Measurements from ENCODE around the gene ADAMTSL4.

The ADAMTSL4 gene

DNA sequence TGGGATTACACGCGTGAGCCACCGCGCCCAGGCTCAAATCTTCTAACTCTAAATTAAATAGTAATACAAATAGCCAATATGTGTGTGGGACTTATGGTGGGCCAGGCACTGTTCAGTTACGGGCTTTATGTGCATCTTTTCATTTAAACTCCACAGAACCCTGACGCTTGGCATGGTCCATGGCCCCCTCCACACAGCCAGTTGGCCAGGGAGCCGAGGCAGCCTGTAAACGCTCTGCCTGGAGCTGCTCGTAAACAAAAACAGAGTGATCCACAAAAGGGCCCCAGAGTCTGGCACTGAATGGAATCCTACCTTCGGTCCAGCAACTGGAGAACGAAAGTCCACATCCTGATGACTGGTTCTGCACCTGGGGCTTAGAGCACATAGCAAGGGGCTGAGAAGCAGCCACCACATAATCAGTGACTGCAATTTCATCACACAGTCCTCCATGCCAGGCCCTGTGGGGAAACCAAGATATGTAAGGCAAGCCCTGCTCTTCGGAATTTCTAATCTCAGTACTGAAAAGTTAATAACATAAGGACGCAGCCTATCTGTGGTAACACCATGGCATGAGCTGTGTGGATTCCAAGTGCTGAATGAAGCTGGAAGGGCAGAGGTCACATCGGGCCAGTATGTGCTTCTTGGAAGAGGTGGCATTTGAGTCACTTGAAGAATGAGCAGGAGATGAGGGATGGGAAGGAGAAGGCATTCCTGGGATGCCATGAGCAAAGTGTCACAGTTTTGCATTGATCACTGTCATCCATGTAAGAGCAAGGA, 13.5 kb upstream of the ADAMTSL4 start:
- DNase-seq (ENCODE audit: low spot score): no peak

DNA sequence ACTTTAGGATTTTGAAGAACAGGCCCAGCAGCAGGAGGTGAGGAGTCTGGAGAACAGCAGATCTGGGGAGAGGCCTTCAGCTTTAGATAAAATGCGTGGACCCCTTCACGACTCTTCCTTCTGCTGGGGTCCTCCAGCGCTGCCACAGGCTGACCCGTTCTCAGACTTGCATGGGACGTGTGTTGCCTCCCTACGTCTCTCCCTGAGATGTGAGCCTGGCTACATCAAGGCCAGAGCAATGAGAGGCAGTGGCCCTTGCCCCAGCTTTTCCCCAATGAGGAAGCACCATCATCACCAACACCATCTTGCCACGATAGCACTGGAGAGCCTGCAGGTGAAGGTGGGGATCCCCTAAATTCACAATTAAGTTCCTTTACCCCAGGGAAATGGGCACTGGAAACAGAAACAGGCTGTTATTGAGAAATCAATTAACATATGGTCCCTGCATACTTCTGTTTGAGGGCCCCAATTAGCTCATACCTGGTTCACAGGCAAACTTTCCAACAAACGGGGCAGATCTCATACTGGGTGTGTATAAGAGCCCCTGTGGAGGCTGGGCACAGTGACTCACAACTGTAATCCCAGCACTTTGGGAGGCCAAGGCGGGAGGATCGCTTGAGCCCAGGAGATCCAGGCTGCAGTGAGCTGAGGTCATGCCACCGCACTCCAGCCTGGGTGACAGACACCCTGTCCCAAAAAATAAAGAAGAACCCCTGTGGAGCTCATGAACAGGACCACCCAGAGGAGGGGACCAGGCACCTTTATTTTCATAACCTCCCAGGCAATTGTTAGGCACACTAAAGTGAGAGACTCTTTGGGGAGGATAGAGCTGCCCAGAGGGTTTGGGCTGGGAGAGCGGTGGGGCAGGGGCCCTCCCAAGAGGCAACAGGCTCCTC, 12.1 kb upstream of the ADAMTSL4 start:
- DNase-seq (ENCODE audit: low spot score): no peak

DNA sequence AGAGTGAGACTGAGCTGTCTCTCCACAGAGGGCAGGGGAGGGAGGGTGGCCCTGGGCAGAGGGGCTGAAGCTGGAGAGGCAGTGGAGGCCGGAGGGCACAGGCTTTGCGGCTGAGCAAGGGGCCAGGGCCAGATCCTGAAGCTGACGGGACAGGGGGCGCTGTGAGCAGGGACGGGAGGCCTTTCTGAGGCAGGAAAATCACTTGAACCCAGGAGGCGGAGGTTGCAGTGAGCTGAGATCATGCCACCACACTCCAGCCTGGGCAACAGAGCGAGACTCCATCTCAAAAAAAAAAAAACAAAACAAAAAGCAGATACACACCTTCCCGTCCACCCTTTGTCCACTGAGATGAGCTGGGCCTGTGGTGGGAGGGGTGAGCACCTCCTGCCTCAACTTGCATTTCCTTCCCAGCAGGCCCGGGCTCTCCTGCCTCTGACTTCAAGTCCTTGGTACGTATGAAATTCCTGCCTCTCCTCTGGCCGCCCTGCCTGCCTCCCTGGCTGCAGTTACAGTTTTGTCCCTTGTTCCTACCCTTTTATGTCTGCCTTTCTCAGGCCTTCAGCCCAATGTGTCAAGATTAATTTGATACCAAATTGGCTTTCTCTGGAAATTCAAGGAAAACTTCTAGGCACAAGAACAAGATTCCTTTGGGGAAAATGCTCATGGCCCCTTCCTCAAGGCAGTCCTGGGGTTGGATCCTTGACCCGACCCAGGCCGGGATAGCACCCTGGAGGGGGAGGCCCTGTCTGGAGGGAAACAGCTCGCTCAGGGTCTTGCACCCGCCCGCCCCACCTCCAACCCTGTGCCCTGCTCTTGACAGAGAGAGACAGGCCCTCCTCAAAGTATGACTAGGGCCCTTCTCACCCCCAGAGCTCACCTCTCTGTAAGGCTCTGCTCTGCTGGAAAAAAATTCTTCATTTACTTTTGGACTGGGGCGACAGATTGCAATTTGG, 11.2 kb upstream of the ADAMTSL4 start:
- no peak for DNase-seq (ENCODE audit: low spot score)

DNA sequence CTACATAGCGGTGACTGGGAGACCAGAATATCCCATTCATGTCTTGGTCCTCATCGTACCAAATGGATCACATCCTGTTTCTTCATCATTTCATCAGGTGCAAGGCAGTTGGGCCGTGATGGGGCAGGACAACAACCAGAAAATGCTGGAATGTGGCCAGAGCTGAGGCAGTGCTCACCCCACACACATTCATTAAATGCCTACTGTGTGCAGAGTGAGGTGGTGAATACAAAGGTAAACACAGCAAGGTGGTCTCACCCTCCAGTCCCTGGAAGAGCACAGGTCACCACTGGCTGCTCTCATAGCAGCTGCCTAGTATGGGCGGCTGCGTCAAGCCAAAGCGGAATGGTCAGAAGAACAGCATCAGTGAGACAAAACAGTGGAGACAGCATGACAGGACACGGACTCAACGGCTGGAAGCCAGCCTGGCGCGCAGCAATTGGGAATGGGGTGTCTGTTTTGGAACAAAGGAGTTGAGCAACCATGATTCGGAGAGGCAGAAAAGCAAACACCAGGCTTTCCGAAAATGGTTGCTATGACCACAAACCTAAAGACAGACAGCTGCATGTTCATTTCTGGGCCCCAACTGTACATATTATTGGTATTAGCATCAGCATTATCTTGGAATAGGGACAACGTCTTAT, 5.6 kb upstream of the ADAMTSL4 start:
- DNase-seq (ENCODE audit: low spot score): no peak

DNA sequence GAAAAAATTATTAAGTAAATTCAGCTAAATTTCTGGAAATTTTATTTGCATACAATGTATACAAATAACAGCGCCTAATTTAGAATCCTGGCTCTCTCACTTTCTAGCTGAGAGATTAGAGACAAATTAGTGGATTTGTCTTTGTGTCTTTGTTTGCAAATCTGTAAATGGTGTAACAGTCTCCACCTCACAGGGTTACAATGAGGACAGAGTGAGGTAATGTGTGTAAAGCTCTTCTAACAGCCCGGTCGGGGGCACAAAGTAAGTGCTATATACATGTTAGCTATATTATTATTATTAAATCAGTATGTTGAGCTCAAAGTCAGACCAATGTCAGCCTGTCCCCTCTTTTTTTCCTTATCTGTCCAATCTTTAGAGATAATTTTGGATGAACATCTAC, 5.0 kb upstream of the ADAMTSL4 start:
- no peak for DNase-seq (ENCODE audit: low spot score)

DNA sequence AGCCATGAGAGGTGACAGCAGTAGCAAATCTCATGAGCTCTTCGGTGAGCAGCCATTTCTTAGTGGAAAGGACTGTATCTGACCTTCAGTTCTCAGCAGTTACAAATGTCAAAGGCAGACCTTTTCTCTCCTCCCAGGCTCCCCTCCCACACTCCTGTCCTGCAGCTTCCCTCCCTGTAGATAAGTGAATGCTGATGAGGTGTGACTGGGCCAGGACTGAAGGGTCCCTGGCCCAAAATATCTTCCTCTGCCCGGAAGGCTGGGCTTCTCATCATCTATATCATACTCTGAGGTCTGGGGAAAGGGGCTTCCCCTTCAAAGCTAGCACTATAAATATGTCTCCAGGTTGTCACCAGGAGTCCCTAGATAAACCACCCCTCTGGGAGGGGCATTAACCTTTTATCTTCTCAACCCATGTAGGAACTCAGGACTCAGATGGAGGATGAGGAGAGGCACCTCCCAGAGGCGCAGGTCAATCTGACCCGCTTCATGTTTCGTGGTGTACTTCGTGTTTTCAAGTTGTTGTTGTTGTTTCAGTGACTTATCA, 3.6 kb upstream of the ADAMTSL4 start:
- no peak for DNase-seq (ENCODE audit: low spot score)

DNA sequence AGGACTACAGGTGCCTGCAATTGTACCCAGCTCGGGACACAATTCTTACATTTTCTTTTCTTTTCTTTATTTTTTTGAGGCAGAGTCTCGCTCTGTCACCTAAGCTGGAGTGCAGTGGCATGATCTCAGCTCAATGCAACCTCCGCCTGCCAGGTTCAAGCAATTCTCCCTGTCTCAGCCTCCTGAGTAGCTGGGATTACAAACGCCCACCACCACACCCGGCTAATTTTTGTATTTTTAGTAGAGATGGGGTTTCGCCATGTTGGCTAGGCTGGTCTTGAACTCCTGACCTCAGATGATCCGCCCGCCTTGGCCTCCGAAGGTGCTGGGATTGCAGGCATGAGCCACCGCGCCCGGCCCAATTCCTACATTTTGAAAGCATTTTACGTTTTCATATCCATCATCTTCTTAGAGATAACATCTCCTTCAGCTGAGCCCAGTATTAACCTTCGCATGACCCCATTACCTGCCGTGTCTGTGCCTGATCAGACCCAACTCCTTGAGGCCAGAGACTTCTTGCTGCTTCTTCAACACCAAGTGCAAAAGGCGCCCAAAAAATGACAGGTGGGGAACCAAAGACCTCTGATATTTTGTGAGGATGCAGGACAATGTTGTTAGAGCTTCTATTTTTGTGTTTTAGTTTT, 2.8 kb upstream of the ADAMTSL4 start:
- no peak for DNase-seq (ENCODE audit: low spot score)

DNA sequence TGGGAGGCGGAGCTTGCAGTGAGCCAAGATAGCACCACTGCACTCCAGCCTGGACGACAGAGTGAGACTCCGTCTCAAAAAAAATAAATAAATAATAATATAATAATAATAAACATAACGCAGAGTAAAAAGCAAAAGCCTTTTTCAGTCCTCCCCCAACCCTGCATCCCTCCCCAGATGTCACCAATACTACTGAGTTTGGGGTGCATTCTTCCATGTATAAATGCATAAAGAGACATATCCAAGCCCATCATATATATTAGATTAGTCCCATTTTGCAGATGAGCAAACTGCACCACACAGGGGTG, 930 bp upstream of the ADAMTSL4 start:
- DNase-seq (ENCODE audit: low spot score): no peak

DNA sequence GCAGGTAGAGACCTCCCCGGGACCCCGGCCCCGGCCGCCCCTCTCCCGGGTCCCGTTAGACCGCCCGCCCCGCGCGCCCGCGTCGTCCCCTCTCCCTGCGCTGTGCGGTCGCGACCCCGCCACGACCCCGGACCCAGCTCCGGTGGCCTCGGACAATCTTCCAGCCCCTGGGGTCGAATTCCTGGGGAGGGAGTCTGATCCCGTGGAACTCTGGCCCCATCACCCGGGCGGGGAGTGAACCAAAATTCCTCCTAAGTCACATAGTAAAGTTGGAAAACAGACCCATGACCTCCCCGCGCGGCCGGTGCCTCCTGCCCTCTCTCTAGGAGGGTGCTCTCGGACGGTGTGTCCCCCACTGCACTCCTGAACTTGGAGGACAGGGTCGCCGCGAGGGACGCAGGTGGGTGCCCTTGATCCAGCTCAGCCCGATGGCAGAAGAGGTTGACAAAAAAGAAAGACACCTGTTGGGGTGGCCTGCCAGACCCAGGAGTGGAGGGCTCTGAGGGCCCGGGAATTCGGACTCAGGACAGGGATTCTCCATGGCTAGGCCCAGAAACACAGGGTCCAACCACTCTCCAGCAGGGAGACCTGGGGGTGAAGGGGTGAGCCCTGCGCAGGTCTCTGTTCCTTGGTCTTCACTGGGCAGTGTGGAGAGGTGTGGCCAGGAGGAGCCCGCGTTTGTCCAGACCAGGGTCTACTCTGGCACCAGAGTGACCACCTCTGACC, 451 bp downstream of the ADAMTSL4 start:
- no peak for DNase-seq (ENCODE audit: low spot score)

DNA sequence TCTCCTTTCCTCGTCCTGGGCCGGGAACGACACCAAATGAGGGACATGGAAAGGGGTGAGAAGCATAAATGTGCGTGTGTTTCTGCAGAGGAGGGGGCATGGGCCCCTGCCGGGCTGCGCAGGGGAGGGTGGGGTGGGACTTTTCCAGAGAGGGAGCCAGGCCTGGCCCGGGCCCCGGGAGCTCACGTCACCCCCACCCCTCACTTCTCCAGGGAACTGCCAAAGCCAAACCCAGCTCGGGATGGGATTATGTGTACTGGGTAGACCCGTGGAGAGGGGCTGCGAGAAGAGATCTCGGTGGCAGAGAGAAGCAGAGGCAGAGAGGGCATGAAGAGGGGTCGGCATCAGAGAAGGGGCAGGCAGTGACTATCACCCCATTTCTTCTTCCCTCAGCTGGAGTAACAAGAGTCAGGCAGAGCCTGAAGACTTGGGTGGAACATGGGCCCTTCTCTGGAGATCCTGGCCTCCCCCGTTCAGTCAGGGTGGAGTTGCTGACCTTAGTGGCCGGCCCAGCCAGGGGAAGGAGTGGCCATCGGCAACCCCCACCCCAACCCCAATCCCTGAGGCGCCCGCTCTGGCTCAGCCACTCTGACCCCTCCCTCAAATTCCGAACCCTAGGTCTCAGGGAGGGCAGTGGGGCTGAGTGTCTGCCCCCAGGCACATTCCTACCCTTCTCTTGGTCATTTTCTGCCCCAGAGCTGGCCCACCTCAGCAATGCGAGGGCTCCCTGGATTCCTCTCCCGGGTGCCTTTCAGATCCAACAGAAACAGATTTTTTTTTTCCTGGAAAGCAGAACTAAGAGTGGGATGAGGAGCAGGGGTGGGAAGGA, 1.2 kb downstream of the ADAMTSL4 start:
- DNase-seq (ENCODE audit: low spot score): no peak

DNA sequence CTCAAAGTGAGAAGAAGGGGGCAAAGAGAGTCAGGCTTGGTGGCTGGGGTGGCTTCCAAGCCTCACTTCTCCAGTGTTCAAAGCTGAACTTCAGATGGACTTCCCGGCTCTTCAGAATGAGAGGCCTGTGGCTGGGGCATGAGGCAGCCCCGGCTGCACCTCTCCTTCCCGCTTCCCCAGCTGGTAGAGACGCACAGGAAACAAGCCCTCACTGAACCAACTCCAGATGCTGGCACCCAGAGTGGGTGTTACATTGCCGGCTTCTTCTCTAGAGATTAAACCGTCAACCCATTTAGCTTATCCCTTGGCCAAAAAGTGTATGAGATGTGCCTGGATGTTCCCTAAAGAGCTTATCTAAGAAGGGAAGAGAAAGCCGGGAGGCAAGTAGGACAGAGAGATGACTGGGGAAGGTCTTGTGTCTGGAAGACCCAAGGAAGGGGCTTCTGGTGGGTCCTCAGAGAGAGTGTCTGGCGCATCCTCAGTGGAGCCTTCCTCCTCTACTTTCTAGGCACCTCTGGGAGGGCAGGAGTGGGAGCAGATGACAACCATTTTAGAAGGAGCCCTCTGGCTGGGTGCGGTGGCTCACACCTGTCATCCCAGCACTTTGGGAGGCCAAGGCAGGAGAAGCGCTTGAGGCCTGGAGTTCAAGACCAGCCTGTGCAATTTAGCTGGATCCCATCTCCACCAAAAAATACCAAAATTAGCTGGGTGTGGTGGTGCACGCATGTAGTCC, 2.0 kb downstream of the ADAMTSL4 start:
- no peak for DNase-seq (ENCODE audit: low spot score)

DNA sequence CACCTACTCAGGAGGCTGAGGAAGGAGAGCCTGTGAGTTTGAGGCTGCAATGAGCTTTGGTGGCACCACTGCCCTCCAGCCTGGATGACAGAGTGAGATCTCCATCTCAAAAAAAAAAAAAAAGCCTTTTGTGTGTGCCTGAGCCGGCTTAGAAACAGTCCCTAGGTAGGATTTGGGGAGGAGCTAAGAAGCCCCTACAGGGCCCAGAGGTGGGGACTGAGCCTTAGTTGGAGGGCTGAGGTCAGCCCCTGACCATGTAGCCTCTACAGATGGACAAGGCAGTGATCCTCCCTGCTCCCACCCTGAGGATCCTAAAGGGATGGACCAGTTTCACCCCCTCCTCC, 2.5 kb downstream of the ADAMTSL4 start:
- DNase-seq (ENCODE audit: low spot score): no peak

DNA sequence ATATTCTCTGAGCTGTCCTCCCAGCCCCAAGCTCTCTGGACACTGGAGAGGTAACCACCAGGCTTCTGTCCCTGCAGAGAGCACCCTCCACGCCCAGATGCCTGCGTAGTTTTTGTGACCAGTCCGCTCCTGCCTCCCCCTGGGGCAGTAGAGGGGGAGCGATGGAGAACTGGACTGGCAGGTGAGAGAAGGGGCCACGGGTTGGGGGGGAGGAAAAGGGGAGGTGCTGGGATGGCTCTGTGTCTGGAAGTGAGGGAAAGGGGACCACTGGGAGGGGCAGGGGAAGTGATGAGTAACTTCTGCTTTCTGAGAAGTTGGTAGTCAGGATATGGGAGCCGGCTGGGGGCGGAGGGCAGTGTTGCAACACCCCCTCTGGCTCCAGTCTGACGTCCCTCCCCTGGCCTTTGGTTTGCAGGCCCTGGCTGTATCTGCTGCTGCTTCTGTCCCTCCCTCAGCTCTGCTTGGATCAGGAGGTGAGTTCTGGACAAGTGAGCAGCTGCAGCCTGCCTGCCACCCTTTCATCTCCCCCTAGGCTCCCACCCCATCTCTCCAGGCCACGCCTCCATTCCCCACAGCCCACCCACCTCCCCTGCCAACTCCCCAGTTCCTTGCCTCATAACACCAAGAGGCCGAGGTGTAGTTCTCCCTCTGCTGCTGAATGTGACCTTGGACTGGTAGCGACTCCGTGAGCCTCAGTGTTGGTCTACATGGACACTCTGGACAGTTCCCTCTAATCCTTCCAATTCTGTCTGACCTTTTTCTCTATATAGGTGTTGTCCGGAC, 3.1 kb downstream of the ADAMTSL4 start:
- DNase-seq (ENCODE audit: low spot score): no peak

DNA sequence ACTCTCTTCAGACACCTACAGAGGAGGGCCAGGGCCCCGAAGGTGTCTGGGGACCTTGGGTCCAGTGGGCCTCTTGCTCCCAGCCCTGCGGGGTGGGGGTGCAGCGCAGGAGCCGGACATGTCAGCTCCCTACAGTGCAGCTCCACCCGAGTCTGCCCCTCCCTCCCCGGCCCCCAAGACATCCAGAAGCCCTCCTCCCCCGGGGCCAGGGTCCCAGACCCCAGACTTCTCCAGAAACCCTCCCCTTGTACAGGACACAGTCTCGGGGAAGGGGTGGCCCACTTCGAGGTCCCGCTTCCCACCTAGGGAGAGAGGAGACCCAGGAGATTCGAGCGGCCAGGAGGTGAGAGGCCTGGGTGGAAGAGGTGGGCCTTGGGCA, 3.7 kb downstream of the ADAMTSL4 start:
- no peak for DNase-seq (ENCODE audit: low spot score)

DNA sequence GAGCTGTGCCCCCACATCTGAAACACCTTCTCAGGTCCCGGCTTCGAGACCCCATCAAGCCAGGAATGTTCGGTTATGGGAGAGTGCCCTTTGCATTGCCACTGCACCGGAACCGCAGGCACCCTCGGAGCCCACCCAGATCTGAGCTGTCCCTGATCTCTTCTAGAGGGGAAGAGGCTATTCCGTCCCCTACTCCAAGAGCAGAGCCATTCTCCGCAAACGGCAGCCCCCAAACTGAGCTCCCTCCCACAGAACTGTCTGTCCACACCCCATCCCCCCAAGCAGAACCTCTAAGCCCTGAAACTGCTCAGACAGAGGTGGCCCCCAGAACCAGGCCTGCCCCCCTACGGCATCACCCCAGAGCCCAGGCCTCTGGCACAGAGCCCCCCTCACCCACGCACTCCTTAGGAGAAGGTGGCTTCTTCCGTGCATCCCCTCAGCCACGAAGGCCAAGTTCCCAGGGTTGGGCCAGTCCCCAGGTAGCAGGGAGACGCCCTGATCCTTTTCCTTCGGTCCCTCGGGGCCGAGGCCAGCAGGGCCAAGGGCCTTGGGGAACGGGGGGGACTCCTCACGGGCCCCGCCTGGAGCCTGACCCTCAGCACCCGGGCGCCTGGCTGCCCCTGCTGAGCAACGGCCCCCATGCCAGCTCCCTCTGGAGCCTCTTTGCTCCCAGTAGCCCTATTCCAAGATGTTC, 4.3 kb downstream of the ADAMTSL4 start:
- DNase-seq (ENCODE audit: low spot score): no peak

DNA sequence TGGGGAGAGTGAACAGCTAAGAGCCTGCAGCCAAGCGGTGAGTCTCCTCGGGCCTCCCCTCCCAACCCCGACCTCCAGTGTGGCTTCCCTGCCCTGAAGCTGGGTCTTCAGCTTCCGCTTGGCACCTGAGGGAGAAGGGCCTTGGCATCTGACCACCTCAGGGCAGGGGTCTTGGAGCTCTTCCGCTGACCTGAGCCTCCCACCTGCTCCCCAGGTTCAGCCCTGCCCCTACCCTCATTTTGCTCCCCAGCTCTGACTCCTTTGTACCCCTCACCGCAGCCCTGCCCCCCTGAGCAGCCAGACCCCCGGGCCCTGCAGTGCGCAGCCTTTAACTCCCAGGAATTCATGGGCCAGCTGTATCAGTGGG, 4.9 kb downstream of the ADAMTSL4 start:
- no peak for DNase-seq (ENCODE audit: low spot score)

DNA sequence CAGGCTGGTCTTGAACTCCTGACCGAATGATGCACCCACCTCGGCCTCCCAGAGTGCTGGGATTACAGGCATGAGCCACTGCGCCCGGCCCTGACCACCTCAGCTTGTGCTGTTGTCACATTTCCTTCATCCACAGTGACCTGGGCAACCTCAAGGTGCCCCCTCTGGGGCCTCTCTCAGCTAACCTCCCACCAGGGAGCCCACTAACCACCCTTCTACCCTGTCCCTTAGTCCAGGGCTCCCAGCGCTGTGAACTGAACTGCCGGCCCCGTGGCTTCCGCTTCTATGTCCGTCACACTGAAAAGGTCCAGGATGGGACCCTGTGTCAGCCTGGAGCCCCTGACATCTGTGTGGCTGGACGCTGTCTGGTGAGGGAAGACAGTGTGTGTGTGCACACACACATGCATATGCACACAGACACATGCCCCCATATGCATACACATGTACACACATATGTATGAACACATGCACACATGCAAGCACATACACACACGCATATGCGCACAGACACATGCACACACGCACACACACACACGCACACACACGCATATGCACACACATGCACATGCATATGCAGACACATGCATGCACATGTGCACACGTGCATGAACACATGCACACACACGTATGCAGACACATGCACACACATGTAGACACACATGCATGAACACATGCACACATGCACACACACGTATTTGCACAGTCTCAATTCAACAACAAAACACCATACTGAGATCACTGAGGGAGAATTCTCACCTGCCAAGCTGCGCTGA, 6.2 kb downstream of the ADAMTSL4 start:
- no peak for DNase-seq (ENCODE audit: low spot score)

Data from RKO (cell line).